GM18858 (cell line): ENCODE results near the gene SERPINB13.

Experiments
- ATAC-seq: cut with Tn5 transposase; IDR thresholded peaks from one replicate; pipeline ENCODE4 v1.9.1; 2021; ENCODE audit not compliant: unreplicated experiment

SERPINB13 gene

DNA sequence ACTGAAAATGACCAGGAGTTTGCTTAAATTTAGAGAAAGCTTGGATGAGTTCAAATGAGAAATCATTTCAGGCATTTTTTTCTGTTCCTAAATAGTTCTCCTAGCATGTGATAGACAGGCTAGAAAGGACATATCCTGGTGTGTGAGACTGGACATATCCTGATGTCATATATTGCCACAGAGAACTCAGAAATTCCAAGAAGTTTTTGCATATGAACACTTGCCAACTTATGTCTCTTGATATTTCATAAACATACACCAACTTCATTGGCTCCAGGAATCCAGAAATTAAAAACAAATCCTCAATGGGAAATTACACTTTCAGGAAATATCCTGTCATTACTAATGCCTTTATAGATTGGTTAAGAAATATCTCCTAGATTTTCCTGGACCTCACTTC lies 59.8 kb downstream of the SERPINB13 start:
- no peak for ATAC-seq

DNA sequence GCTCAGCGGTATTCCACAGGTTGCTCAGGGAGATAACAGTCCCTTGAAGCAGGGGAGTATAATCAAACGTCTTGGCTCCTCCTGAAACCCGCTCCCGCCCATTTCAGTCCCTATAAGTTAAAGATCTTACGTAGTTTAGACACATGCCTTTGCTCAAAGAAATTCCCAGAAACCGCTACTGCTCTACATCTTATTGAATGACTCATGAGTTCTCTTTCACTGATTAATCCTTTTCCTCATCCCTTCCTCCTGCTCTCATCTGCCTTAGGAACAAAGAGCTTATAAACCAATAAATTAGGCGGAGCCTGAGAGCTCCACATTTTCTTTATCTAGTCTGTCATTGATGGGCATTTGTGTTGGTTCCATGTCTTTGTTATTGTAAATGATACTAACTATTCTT lies 61.1 kb downstream of the SERPINB13 start:
- no peak for ATAC-seq
